GM06990 (cell line): ENCODE data around the gene STRN3.

Source experiments
- DNase-seq: peaks from one replicate; pipeline ENCODE4 v3.0.0-alpha.2; 2011; ENCODE audit not compliant: insufficient read length; ENCODE audit errors: extremely low read depth
- H3K27me3 ChIP-seq: replicated peaks from 2 replicates; pipeline ENCODE4 v1.6.0; 2011; ENCODE audit warnings: low read length; ENCODE audit not compliant: control insufficient read depth, insufficient read depth
- H3K36me3 ChIP-seq: 2 replicates; pipeline ENCODE4 v1.5.1; 2011; ENCODE audit warnings: low read length; ENCODE audit not compliant: control insufficient read depth, insufficient read depth
- H3K4me3 ChIP-seq: replicated peaks from 2 replicates; pipeline ENCODE4 v1.5.1; 2011; ENCODE audit warnings: low read depth, mild to moderate bottlenecking, control low read depth, low read length
- CTCF ChIP-seq: IDR thresholded peaks from 2 replicates; pipeline ENCODE4 v1.5.1; 2011; ENCODE audit warnings: low read length, control low read depth, mild to moderate bottlenecking, inconsistent platforms; ENCODE audit not compliant: insufficient read depth, poor library complexity, severe bottlenecking

Gene STRN3

GRCh38 chr14:30884901-30885300, 141.3 kb downstream of the STRN3 start:
- Histone ChIP-seq H3K27me3 (no peaks in the 10 kb centered on the region), H3K4me3 (no peak overlapping the region), H3K36me3 (peaks cover 3% of the 10 kb centered on the region)
- no peak for DNase-seq
- no peak for TF ChIP-seq CTCF

- Histone ChIP-seq H3K27me3 (no peaks in the 10 kb centered on the region), H3K4me3 (no peak overlapping the region), H3K36me3 (peaks cover 3% of the 10 kb centered on the region)
- TF ChIP-seq CTCF: no peak
- DNase-seq: no peak
Observed at GRCh38 chr14:30883508-30884294, 142.5 kb downstream of the STRN3 start.

- no peaks in the 10 kb centered on the region for H3K27me3 ChIP-seq
- H3K36me3 ChIP-seq: peaks cover 3% of the 10 kb centered on the region
- no peak overlapping the region for H3K4me3 ChIP-seq
- DNase-seq: no peak
- TF ChIP-seq CTCF: no peak
Observed at GRCh38 chr14:30882431-30882830, 143.7 kb downstream of the STRN3 start.

- Histone ChIP-seq H3K27me3 (no peaks in the 10 kb centered on the region; the same call in 1 of the 2 replicates), H3K4me3 (no peak overlapping the region), H3K36me3 (no peaks in the 10 kb centered on the region)
- TF ChIP-seq CTCF: no peak
- no peak for DNase-seq
Observed at GRCh38 chr14:30876692-30877091, 149.5 kb downstream of the STRN3 start.

- TF ChIP-seq CTCF: no peak
- Histone ChIP-seq H3K36me3 (no peaks in the 10 kb centered on the region), H3K4me3 (no peak overlapping the region; the same call in 1 of the 2 replicates), H3K27me3 (no peaks in the 10 kb centered on the region; the same call in 1 of the 2 replicates)
- DNase-seq: no peak
Observed at GRCh38 chr14:30875788-30876053, 150.5 kb downstream of the STRN3 start.
